Right cardiac atrium (tissue), 5 donors: ENCODE measurements around the gene ALDH3A1. TPM values are rescaled to one million over a fixed set of nuclear protein-coding genes. Genes with fewer than 3 reads are reported as not detected.

ENCODE experiments used
- polyA plus RNA-seq: library from polyadenylated mRNA; stranded (reverse); fragments of 200-250 nt; gene quantifications from one replicate; pipeline ENCODE4 v1.2.3, GENCODE V29; 2013
- total RNA-seq, 4 donors: library from RNA; stranded (reverse); fragmentation: NEBNext Ultra II Directional; extraction: Animal tissue kit (Norgen Biotek cat#: 25700); gene quantifications; one replicate each; pipeline ENCODE4 v1.2.1, GENCODE V29; 2021
- donor health status: healthy with polysubstance abuse.
- donor health status: DM: no; HTN: yes; CAD: no.
- donor health status: DM: no; HTN: no; CAD: no.
- donor health status: DM: no; HTN: yes; CAD: no; lungs with severe emphysema.
- donor health status: DM: yes; HTN: yes; CAD: no.

The ALDH3A1 gene
- total and polyA plus RNA-seq, 5 donors: 0.09 to 0.50 (median 0.23) TPM

Other genes starting within 250 kb of the ALDH3A1 start
- 1 to 10 TPM; 1.6 to 2.5 (median 2.1) TPM for gene SLC47A1, start 214.4 kb downstream of the ALDH3A1 start, total RNA-seq
- gene SLC47A1, start 214.4 kb downstream of the ALDH3A1 start, polyA plus RNA-seq: 0.77 TPM
- 10 to 100 TPM; 34.1 to 51.9 (median 43.4) TPM for gene ALDH3A2, start 99.5 kb downstream of the ALDH3A1 start, total RNA-seq
- 24.4 TPM for gene ALDH3A2, start 99.5 kb downstream of the ALDH3A1 start, polyA plus RNA-seq
- not detected for gene SLC47A2, start 31.7 kb downstream of the ALDH3A1 start, total RNA-seq
- gene SLC47A2, start 31.7 kb downstream of the ALDH3A1 start, polyA plus RNA-seq: not detected
- gene ULK2, start 119.6 kb upstream of the ALDH3A1 start, total RNA-seq: 10 to 100 TPM; 13.8 to 16.9 (median 15.8) TPM
- gene ULK2, start 119.6 kb upstream of the ALDH3A1 start, polyA plus RNA-seq: 5.8 TPM
- 10 to 100 TPM; 17.4 to 23.1 (median 20.3) TPM for gene AKAP10, start 229.5 kb upstream of the ALDH3A1 start, total RNA-seq
- 6.2 TPM for gene AKAP10, start 229.5 kb upstream of the ALDH3A1 start, polyA plus RNA-seq